GM19468 (cell line): Measurements from ENCODE around the gene OXTR.
A peak's percentile ranks its signal among the peaks of the same experiment; 100 is the strongest.

Experiments
- ATAC-seq: cut with Tn5 transposase; IDR thresholded peaks from one replicate; pipeline ENCODE4 v1.9.1; 2021; ENCODE audit warnings: mild to moderate bottlenecking, moderate library complexity, moderate number of reproducible peaks; ENCODE audit not compliant: unreplicated experiment; ENCODE audit errors: extremely low read depth

The OXTR gene

DNA sequence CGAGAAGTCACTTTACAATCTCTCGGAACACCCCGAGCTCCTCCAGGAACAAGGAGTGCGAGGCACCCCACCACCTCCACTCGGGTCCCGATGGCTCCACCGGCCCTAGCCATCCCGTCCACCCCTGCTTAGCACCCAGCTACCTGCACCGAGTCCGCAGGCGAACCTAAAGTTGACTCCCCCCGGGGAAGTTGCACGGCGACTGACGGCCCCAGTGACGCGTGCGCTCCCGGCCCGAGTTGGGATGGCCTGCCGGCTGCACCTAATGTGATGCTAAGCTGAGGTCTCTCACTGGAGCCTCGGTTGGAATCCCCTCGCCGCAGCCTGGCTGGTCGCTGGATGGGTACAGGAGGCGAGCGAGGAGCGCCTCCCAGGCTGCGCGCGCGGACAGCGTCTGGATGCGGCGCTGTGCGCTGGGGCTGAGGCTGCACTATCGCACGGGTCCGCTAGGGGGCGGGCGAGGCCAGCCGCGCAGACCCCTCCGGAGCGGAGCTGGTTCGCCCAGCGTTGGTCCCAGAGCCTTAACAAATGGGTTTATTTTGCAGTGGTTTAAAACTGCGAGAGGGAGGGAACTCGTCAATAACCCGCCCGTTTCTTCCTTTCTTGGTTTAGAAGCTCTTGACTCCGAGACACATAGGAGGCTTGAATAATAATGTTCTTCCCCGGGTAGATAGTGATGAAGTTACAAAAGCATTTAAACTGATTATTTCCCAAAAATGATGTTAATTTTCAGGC lies at the start of gene OXTR:
TSS of gene OXTR (minus strand) at position 526 of the 735 bp plus-strand sequence. CDS start 1,426 bp downstream, outside the sequence.
- ATAC-seq = peak; percentile 63

DNA sequence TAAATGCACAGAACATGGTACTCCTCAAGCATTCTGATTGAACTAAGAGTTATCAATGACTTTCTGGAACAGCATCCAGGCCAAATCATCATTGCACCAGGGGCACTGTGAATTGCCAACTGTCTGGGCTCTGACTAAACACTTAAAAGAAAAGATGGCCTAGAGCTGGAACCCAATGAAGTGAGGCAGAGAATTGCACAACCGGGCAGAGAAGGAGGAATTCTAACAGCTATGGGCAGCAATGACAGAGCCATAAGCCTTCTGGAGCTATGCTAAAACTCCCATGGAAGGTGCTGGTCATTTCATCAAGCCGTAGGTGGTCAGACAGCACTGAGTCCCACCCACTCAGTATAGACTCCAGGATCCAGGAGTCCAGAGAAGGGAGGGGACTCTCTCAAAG lies 48.1 kb upstream of the OXTR start:
- ATAC-seq = no peak

DNA sequence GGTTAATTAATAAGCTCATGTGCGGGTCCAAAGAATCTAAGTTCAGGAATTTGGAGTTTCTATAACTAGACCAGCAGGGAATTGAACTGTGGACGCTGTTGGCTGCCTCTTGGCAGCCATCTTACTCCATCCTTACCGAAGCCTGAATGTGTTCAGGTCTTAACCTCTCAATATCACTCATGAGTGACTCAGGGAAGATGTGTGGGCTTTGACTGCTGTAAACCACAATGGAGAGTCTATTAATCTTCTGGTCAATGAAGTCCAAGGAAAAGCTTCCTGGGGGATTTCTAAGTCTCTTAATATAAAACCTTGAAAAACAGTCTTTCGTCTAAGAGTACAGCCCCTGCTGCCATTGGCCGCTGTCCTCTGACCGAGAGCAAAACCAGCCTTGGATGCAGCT lies 46.7 kb upstream of the OXTR start:
- no peak for ATAC-seq

DNA sequence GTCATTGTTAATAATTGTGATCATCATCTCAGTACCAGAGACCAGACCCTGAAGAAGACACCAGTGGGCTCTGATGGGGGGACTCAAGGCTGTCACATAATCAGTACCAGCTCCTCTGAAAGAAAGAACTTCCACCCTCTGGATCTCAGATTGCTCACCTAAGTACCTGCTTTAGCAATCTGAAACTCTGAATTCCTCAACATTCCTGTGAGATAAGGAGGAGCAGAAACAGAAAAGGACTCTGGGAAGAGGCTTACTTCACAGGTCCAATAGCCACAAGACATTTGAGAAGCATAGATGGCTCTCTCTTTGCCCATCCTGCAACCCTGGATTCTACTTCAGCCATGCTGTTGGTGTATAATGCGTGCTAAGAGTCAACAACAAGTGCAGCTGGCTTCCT lies 44.0 kb upstream of the OXTR start:
- ATAC-seq = no peak

DNA sequence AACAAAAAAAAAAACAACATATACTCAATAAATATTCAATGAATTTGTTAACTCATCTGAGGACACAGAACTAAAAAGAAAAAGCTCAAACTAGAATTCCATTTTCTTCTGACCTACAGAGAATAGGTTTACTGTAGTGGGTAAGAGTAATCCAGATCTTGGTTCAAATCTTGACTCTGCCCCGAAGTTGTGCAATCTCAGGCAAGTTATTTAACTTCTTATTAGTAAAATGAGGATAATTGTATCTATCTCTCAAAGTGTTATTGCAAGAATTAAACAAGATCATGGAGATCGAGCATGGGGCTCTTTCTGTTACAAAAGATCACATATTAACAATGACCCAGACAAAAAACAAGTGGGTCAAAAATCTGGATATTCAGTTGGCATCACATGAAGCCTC lies 41.1 kb upstream of the OXTR start:
- no peak for ATAC-seq

DNA sequence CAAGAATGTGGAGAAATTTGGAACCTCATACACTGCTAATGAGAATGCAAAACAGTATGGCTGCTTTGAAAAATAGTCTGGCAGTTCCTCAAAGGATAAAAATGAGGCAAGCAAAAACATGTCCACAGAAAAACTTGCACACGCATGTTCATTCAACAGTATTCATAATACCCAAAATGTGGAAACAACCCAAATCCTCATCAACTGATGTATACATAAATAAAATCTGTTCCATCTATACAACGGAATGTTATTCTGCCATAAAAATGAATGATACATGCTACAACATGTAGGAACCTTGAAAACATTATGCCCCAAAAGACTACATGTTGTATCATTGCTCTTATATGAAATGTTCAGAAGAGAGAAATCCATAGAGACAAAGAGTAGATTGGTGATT lies 36.4 kb upstream of the OXTR start:
- no peak for ATAC-seq

DNA sequence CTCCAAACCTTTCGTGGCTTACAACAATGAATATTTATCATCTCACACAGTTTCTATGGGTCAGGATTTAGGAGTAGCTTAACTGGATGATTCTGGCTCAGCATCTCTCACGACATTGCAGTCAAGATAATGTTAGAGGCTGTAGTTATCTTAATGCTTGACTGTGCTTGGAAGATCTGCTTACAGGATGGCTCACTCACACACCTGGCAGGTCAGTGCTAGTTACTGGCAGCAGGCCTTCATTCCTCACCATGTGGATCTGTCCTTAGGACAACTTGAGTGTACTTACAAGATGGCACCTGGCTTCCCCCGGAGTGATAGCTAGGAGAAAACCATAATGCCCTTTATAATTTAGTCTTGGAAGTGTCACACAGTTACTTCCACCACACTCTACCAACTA lies 32.8 kb upstream of the OXTR start:
- no peak for ATAC-seq

DNA sequence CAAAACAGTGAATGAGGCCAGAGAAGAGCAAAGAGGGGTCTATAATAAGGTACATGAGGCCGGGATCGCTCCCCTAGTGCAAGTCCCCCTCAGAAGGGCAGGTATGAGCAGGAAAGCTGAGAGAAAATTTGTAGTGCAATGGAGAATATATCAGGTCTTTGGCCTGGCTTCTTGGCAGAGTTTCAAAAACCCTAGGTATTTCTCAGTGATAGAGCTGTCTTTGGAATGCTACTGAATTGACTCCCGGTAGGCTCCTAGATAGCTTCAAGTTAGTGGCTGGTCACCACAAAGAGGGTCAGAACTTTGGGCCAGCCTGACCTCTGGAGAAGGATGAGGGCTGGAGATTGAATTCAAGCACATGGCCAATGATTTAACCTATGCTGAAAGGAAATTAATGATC lies 30.6 kb upstream of the OXTR start:
- ATAC-seq = no peak

DNA sequence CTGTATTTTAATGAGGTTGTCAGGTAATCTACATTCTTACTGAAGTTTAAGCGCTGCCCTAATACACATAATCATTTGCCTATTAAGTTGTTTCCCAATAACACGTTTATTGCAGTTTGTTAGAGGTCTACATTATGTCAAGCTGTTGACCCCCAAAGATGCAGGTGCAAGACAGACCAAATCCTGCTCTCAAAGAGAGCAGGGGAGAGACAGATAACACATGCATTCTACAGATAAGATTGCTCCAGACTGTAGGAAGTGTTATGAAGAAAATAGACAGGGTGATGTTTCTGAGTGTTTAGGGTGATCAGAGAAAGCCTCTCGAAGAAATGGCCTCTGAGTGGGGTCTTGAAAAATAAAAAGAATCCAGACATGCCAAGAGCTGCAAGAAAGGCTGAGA lies 24.8 kb upstream of the OXTR start:
- no peak for ATAC-seq

DNA sequence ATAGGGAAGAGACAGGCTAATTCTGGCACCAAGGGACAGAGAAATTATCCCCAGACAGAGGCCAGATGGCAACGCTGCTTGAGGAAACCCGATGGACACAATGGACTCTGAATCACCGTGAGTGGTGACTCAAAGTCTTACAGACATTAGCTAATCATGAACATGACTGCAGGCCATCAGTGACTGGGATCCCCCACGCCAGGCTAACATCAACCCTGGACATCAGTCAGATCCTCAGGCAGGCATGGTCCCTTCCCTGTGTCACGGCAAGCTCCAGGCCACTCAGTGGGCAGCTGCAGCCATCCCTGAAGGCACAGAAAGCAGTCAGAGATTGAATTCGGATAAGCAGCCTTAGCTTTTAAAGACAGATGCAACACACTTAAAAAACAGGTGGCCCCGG lies 23.8 kb upstream of the OXTR start:
- ATAC-seq = no peak

DNA sequence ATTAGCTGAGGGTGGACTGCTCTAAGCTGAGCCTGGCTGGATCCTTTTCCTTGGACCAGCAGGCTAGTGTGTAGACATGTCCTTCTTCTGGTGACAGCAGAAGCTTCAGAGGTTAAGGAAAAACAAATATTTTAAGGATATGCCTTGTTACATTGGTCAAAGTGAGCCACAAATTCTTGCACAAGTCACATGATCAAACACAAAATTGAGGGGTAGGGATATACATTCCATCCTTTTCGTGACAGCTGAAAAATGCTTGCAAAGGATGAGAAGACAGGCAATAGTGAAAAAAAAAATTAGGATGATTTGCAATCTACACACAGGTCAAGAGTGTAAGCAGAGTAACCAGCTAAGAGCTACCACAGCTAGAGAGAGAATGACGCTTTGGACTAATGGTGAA lies 21.1 kb upstream of the OXTR start:
- ATAC-seq = no peak

DNA sequence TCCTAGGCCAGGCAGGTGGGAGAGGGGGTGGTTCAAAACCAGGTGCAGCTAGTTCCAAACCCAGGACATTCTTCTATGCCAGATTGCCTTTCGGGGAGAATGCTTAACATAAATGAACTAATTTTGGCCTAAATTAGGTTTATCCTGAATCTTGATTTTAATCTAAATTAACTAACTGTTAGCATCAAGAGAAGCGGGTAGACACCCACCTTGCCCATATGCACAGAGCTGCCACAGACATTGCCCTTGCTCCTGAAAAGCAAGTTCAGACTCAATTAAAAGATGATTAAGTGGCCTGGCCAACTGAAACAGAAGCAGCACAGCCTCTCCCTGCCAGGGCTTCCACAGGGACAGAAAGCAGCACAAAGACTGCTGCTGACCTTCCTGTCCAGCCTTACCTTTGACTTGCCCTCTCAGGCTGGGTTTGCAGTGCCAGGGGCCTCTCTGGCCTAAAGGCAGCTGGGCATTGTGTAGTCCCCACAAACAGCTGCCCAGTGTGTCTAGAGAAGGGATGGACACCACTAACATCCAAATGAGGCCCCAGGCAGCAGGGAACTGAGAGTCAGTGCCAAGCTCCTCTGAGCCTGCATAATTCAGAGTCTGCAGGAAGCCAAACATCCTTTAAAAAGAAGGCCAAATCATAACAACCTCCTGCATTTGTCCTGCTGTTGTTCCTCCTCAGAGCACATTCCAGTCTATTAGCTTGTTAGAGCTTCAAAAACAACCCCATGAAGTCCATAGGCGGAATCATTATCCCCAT lies 15.4 kb upstream of the OXTR start:
- no peak for ATAC-seq

DNA sequence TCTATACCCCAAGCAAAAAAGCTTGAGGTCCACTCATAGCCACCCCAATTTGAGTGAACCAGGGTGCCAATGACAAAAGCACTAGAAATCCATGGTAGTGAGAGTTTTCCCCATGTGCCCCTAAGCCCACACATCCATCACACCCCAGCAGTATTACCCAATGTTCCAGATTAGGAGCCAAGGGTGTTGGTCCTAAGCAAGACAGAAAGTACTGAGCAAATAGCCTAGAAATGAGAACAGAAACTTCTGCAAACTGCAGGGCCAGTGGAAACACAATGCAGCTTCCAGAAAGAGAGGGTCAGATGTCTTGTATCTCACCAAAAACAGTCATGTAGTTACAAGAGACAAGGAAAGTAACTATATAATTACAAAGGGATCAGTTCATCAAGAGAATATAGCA lies 10.9 kb upstream of the OXTR start:
- ATAC-seq = no peak

DNA sequence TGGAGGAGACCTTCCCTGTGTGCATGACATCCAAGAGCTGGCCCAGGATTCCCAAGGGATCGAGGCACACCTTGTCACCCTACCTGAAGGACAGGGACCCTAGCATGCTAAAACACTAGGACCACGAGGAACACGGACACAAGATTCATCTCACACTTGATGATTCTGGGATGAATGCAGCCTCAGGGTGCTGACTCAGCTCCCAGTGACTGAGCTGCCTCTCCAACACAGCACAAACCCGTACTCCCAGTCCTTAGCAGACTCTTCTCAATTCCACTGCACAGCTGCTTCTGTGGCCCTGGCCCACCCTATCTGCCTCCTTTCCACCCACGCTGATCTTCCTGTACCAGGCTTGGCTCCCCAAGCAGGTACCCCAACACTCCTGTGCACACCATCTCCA lies 9.1 kb upstream of the OXTR start:
- no peak for ATAC-seq

DNA sequence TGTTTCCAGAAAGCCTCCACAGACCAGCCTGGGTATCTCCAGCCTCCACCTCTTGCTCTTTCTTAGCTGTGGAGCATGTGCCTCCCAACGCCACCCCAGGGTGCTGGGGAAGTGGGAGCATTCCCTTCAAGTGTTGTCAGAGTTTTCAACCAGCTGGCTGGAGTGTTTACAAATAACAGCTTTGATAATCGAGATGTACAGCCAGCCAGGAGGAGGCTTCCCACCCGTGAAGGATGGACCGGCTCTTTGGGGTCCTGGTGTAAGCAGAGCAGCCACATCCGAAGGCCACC lies 8.5 kb upstream of the OXTR start:
- ATAC-seq = no peak

DNA sequence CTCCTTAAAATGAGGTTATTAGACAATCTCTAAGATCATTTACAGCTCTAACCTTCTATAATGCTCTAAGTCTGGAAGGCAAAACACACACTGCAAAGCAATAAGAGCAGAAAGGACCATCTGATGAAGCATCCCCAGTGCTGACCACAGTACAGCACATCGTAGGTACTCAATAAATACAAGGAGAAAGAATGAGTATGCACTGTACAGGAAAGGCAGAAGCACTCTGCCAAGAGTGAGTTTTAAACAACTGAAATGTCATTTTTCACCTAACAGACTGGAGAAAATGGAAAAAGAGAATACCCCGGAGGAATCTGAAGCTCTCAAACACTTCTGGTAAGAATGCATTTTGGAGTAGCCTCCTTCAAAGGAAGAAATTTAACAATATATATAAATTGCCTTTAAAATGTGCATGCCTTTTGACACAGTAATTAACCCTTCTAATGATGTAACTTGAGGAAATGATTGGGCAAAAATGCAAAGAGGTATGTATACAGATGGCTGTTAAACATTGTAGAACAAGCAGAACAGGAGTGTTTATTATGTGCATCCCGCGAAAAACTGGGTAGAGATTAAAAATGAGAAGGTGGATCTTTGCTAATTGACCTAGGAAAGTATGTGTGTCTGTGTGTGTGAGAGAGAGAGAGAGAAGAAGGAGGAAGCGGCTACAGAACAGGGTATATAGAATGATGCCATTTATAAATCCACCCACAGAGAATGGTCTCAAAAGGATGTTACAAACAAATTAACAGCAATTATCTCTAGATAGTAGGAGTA lies 8.0 kb upstream of the OXTR start:
- ATAC-seq = no peak

DNA sequence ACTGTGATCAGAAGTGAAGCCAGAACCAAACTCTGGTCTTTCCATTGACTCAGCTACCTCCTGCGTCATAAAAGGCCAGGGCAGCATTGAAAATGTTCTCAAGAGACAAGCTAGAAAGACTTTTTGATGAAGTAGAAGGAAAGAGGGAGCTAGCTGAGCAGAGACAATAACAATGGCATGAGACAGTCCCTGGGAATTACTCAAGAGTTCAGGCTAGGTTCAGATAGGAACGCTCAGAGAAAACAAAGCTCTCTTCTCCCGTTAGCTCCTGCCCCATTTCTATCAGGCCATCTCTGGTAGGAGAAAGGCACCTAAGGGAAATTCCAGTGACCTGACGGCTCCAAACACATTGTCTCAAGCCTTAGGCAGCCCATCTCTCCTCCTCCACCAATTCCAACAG lies 7.0 kb upstream of the OXTR start:
- ATAC-seq = no peak

DNA sequence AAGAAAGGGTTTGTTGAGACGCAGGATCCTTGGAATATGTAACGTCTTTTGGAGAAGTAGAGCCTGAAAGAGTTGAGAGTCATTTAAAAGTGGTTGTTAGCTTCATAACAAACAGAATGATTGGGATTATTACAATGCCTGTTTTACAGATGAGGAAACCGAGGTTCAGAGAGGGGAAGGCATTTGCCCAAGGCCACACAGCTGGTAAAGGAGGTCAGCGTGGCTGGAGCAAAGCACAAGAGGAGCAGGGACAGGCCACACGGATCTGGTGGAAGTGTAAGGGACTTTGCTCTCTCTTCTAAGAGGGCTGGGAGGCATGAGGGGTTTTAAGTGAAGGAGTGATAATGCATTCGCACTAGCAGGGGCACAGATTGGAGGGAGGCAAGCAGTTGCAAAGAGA lies 6.2 kb upstream of the OXTR start:
- no peak for ATAC-seq

DNA sequence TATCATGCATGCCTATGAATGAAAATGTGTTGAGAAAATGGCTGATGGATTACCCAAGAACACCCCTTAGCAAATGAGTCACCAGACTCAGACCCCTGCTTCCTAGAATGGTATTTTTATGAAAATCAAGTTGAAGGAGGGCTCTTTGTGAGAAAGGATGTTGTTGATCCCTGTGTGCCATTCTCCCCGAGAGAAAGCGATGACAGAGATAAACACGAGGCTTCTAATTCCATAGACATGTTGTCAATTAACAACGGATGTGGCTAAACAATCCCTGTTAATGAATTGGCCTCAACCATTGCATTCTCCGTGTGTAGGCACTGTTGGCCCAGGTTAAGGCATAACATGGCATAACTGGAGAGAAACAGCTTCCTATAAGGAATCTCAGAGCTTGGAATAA lies 5.8 kb upstream of the OXTR start:
- no peak for ATAC-seq

DNA sequence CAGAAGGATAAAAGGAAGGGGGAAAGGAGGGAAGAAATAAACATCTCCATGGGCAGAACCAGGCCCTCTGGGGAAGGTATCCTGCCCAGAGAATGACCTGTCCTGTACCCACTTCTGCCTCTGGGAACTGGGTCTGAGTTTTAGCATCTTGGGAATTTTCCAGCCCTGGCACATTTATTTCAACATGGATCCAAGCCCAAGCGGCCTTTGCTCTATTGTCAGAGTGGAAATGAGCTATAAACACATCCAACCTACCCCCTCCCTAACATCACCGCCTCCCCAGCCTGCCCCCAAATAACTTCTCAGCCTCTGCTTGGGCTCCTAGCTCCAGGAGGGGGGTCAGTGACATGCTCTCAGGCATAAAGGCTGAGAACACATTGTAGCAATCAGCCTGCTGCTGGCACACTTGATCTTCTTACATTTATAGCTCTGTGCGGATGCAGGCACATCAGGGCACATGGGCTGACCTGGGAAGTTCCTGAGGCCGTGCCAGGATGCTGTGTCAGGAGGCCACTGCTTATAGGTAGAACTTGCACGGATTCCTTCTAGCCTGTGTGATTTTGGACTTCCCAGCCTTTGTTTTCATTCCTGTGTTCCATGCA lies 4.6 kb upstream of the OXTR start:
- ATAC-seq = no peak
